Hematopoietic multipotent progenitor cell treated with erythropoietin and hydrocortisone succinate and interleukin-3 and kit ligand, for 6 days (in vitro differentiated cells): ENCODE results near the gene IGF2BP2.
"Not testable (repeated sequence)": the region's sequence is repeated elsewhere in the genome, so short reads cannot be mapped to it uniquely, and the experiment has no call there.

ENCODE experiments used
- DNase-seq: peaks from one replicate; pipeline ENCODE4 v3.0.0-alpha.2; 2015

Gene IGF2BP2

DNA sequence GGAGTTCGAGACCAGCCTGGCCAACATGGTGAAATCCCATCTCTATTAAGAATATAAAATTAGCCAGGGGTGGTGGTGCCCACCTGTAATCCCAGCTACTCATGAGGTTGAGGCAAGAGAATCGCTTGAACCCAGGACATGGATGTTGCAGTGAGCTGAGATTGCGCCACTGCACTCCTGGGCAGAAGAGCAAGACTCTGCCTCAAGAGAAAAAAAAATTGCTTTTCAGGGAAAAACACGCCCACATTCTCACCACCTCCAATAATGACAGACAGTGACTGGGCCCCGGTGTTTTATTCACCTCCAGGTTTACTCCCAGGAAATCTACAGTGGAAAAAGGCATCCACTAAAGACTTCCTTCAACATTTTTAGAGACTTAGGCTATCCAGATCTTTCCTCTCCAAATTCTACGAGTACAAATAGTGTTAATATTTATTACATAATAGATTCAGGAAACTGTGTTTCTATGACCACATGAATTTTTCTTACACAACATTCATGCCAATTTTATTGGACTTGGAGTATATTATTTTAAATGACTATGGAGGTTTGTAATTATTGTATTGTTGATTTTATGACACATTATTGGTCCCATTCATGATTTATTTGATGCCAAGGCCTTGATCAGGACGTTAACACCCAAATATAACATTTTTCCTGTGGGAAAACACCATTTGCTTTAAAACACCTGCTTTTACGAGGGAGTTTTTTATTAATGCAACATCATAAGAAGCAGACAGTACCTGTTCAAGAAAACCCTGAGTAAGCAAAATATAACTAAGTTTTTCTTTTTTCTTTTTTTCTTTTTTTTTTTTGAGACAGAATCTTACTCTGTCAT lies 26.6 kb downstream of the IGF2BP2 start:
- DNase-seq = no peak

GRCh38 chr3:185797108-185797881 lies 27.5 kb downstream of the IGF2BP2 start:
- no peak for DNase-seq

- no peak for DNase-seq
Measured at GRCh38 chr3:185796431-185797107, 28.3 kb downstream of the IGF2BP2 start.

GRCh38 chr3:185793381-185793780 lies 31.5 kb downstream of the IGF2BP2 start:
- DNase-seq = no peak

DNA sequence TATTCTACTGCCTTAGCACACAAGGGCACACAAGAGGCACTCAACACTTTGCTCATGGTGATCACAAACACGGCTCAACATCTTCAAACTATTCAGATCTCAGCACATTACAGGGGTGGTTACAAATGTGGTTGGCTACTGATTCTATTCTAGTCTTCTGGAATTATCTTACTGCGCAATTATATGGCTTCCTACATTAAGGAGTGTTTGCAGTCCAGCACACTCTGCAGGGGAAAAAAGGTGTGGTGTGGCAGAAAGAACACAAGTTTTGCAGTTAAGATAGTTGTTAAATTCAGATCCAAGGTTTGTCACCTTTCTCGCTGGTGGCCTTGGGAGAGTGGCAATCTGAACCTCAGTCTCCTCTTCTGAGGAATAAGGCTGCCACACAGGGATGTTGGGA lies 31.9 kb downstream of the IGF2BP2 start:
- no peak for DNase-seq

DNA sequence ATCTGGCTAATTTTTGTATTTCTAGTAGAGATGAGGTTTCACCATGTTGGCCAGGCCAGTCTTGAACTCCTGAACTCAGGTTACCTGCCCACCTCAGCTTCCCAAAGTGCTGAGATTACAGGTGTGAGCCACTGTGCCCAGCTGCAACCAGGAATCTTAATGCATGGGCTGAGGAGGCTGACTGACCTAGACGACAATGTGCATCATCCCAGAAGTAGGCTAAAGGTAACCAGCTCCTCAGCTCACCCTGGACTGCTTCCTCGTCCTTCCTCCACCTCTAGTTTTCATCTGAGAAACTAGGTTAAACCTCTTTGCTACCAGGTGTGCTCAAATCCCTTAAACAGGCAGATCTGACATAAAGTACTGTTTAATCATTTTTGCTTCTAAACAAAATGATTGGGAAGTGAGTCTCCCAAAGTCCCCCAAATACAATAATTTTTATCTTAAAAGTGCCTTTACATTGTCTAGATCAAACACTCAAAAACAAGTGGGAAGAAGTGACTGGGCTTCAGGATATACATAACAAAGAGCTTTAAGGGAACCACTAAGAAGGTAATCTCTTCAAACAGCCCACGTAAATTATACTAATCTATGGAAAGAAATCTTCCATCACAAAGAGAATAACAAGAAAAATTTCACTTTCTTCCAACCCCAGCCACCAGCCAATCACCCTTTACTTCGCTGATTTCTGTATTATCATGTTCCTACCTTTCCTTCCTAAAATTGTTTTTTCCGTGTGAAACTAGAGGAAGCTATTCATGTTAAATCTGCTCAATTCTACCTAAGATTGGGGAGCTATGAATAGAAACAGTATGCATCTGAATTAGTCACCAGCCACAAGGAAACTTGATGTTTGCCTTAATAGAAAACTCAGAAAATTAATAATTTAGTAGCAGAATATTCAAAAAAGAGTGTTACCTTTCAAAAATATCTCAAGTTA lies 34.7 kb downstream of the IGF2BP2 start:
- DNase-seq = no peak

DNA sequence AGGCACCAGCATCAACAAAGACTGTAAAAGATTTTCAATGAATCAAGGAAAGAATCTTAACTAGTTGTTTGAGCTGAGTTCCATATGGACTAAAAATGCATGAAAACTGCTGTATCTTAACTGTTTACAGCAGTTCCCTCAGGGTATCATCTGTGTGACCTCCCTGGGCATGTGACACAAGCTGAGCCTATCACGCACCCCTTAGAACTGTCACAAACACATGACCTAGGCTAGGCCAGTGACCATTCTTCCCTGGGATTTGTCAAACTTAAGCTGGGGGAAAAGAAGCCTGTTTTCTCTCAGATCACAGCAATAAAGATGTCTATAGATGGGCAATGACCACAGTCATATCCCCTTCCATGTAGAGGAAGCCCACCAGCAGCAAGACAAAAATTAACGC lies 35.7 kb downstream of the IGF2BP2 start:
- DNase-seq = no peak

- DNase-seq = no peak
Measured at GRCh38 chr3:185788292-185788691, 36.5 kb downstream of the IGF2BP2 start.

- DNase-seq = no peak
Measured at GRCh38 chr3:185786956-185787877, 37.6 kb downstream of the IGF2BP2 start.

GRCh38 chr3:185786258-185786657 lies 38.6 kb downstream of the IGF2BP2 start:
- DNase-seq = not testable (repeated sequence)

DNA sequence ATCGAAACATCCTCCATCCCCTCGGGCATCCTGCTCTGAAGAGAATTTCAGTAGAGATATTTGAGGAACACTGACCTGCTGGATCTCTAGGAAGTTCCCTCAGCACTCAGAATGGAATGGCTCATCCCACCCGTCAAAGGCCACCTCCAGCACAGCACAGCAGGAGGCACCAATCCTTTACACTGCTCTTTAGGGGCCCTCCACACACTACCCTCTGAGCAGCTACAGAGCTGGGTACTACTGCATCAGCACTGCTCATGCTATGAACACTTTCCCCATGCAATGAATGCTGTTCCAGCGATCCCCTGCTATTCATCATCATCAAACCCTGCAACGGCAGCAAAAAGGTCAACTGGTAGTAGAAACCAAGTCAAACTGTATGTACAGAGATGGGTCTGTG lies 40.5 kb downstream of the IGF2BP2 start:
- DNase-seq = no peak

DNA sequence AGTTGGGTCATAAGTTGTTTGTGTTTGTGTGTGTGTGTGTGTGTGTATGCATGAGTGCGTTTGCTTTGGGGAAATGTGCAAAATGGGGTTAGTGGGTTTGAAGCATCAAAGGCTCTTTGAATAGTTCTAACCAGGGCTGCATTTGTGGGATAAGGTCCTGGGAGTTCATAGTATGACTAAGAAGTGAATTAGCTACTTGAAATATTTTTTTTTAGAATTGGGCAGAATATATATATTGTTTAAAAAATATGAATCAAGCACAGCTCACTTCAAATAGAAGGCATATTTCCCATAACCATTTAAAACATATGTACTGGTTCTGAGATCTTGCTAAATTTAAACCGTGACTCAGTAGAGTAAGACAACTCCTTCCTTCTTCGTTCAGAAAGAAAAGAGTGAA lies 43.1 kb downstream of the IGF2BP2 start:
- DNase-seq = no peak

DNA sequence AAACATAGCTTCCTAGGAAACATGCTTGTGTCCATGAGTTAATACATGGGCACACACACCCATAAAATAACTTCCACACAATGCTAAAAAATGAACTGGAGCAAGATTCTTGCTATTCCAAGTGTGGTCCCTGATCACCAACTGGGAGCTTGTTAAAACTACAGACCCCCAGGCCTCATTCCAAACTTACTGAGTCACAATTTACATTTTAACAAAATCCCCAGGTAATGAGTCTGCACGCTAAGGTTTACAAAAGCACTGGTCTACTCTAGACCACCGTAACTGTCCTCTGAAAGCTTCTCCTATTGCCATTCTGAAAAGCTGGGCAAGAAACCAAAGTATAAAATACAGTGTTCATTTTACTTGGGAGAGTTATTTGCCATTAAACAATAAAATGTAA lies 45.4 kb downstream of the IGF2BP2 start:
- DNase-seq = no peak

GRCh38 chr3:185778821-185779220 lies 46.0 kb downstream of the IGF2BP2 start:
- DNase-seq = no peak

GRCh38 chr3:185778094-185778493 lies 46.7 kb downstream of the IGF2BP2 start:
- DNase-seq = no peak

DNA sequence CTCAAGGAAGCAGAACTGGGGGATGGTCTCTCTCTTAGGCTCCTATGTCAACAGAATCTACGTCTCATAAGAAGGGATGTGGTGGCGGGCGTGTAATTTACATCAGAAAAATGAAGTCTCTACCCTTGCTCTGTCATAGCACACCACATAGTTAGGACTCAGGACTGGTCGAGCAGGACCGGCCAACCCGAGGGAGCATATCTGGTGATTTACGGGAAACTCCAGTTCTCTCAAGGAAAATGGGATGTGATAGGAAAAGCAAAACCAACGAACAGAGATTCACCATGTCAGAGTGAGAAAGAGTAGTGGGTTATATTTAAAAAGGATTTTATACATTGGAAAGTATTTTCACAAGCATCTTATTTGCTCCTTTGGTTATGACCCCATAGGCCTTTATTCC lies 54.7 kb downstream of the IGF2BP2 start:
- no peak for DNase-seq

GRCh38 chr3:185768578-185768982 lies 56.3 kb downstream of the IGF2BP2 start:
- DNase-seq = peak; percentile 90

DNA sequence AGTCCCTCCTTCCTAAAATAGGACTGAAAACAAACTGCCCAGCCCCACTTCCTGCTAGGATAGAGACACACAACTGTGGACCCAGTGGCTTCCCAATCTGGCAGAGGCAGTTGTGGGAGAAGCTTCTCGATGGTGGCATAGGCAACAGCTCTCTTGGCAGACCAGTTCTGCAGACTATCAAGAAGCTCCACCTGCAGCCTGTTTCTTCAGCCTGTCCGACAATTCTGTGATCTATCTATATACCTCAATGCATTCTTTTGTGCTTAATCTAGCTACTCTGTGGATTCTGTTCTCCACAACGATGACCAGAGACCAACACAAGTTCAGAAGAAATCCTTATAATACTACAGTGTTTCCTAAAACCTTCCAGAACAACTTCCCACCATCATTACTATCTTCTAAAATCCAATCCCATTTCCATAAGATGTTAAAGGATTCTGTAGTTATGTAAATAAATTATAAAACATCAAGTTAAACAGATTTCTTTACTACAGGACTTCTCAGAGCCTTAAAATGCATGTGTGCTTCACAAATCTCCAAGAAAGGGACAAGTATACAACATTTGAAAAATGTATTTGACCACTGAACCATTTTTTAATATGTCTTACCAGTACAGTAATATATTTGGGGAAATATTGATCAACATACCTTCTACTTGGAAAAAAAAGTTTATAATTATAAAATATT lies 57.7 kb downstream of the IGF2BP2 start:
- DNase-seq = peak; percentile 42

DNA sequence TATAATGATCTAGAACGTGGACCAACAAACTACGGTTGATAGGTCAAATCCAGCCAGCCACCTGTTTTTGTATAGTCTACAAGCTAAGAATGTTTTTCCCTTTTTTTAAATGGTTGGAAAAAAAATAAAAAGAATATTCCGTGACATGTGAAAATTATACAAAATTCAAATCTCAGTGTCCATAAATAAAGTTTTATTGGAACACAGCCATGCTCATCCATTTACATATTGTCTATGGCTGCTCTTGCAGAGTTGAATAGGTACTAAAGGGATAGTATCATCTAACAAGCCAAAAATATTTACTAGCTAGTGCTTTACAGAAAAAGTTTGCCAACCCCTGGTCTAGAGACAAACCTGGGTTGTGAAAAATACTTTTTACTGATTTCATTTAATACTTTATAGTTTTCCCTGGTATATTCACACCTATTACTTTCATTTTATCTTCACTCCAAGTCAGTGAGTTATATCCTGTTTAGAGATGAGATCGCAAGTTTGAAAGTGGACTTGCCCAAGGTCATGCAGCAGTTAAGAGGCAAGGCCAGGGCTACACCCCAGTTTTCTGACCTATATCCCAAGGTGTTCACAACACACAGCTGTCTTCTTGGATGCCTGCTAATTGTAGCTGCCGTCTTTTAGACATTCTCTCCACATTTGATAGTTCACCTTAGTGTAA lies 58.4 kb downstream of the IGF2BP2 start:
- DNase-seq = no peak

DNA sequence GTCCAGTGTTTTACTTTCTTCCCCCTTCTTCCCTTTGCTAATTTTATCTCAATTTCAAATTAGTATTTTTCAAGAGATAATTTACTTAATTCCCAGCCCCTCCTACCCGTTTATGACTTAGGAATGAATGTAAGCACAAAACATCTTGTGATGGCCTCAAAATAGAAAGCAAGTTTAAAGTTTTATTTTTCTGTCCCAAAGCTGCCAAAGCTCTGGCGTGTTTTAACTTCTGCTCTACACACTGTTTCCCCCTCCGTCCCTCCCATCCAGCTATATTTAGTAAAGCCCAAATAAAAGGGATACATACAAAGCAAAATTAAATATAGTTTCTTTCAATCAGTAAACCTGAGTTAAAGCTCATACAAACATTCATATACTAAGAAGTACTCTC lies 59.9 kb downstream of the IGF2BP2 start:
- DNase-seq = no peak
